Spleen (tissue), 11 donors: ENCODE results near the gene RAB4A. TPM values are rescaled to one million over a fixed set of nuclear protein-coding genes. Genes with fewer than 3 reads are reported as not detected.
"Not testable (repeated sequence)": the region's sequence is repeated elsewhere in the genome, so short reads cannot be mapped to it uniquely, and the experiment has no call there.

Experiments
- DNase-seq: peaks from one replicate; pipeline ENCODE4 v3.0.0-alpha.2; 2020
- H3K27ac ChIP-seq, 8 donors: fragments of 200-600 bp; sonication (generic) in 7 of 8; 1 replicate in 4 of 8; 2 replicates in 4 of 8; pipeline versions ENCODE4 v1.5.0 to v1.8.0; 2016 to 2021; ENCODE audit warnings: inconsistent platforms in 4 of 8, mild to moderate bottlenecking in 4 of 8, moderate library complexity in 1 of 8
- H3K27me3 ChIP-seq, 7 donors: fragments of 200-600 bp; sonication (generic) in 6 of 7; replicated peaks in 1 of 7; 1 replicate in 4 of 7; 2 replicates in 3 of 7; pipeline versions ENCODE4 v1.5.0 to v1.8.0; 2016 to 2021; ENCODE audit warnings: inconsistent platforms in 3 of 7, mild to moderate bottlenecking in 1 of 7
- H3K36me3 ChIP-seq, 6 donors: fragments of 200-600 bp; sonication (generic) in 5 of 6; 1 replicate in 4 of 6; 2 replicates in 2 of 6; pipeline versions ENCODE4 v1.5.0 to v1.8.0; 2016 to 2021; ENCODE audit warnings: inconsistent platforms in 2 of 6
- H3K4me1 ChIP-seq, 6 donors: fragments of 200-600 bp; sonication (generic) in 5 of 6; 1 replicate in 3 of 6; 2 replicates in 3 of 6; pipeline versions ENCODE4 v1.5.0 to v1.8.0; 2016 to 2021; ENCODE audit warnings: inconsistent platforms in 3 of 6
- H3K4me3 ChIP-seq, 8 donors: fragments of 200-600 bp; sonication (generic) in 7 of 8; 1 replicate in 4 of 8; 2 replicates in 4 of 8; pipeline versions ENCODE4 v1.5.0 to v1.8.0; 2016 to 2021; ENCODE audit warnings: inconsistent platforms in 4 of 8, mild to moderate bottlenecking in 4 of 8, moderate library complexity in 2 of 8
- H3K9me3 ChIP-seq, 8 donors: fragments of 200-600 bp; sonication (generic) in 7 of 8; 1 replicate in 4 of 8; 2 replicates in 4 of 8; pipeline versions ENCODE4 v1.5.0 to v1.8.0; 2016 to 2021; ENCODE audit warnings: inconsistent platforms in 4 of 8
- CTCF ChIP-seq, 11 experiments: fragments of 200-600 bp in 7 of 11; fragments of 450-650 bp in 4 of 11; sonication (generic) in 4 of 11; IDR thresholded peaks in 8 of 11; conservative IDR thresholded peaks in 3 of 11; 1 replicate in 7 of 11; 2 replicates in 4 of 11; pipeline versions ENCODE4 v1.4.0 to v1.8.0; 2016 to 2021; ENCODE audit warnings: antibody characterized with exemption in 11 of 11, inconsistent platforms in 4 of 11, mild to moderate bottlenecking in 1 of 11
- POLR2A ChIP-seq, 3 donors: fragments of 450-650 bp; IDR thresholded peaks; one replicate each; pipeline ENCODE4 v1.5.1; 2017; ENCODE audit warnings: antibody characterized with exemption in 3 of 3, mild to moderate bottlenecking in 1 of 3
- POLR2AphosphoS5 ChIP-seq, 3 donors: sonication (generic); formaldehyde crosslinking; IDR thresholded peaks; one replicate each; pipeline ENCODE4 v1.5.1; 2017; ENCODE audit warnings: antibody characterized with exemption in 3 of 3
- WGBS, 5 donors: extraction: QIAGEN DNeasy Blood & Tissue Kit in 3 of 5; methylation state at CpG; one replicate each; pipeline versions ENCODE4 v1.1.5 to v1.1.7; 2013 to 2018; 5-methylcytosine and 5-hydroxymethylcytosine counted together
- intact Hi-C: fragments of 100-400 bp; cut with DNase I; formaldehyde crosslinking; loops from one replicate; pipeline ENCODE4 v1.15.0; 2023; ENCODE audit warnings: low total_unique reads
- polyA plus RNA-seq, 3 donors: library from polyadenylated mRNA; stranded (reverse); fragments of 200-250 nt; gene quantifications; one replicate each; pipeline ENCODE4 v1.2.1, GENCODE V29; 2013
- total RNA-seq, 7 donors: library from RNA; depleted of rRNA in 3 of 7; stranded (reverse); fragments of >200 nt in 3 of 7; fragmentation: NEBNext Ultra II Directional in 4 of 7; extraction: Animal tissue kit (Norgen Biotek cat#: 25700) in 4 of 7; gene quantifications; one replicate each; pipeline versions ENCODE4 v1.1.0 to v1.2.1, GENCODE V29; 2016 to 2021
- donor health status: healthy with polysubstance abuse.
- donor health status: DM: no; HTN: no; CAD: no; lungs with moderate emphysema.
- donor health status: DM: no; HTN: no; CAD: no.
- donor health status: Bipolar disorder and iron deficiency.
- donor health status: healthy.
- donor health status: DM: no; HTN: no; CAD: no.
- donor health status: DM: yes; HTN: yes; CAD: no.

Gene RAB4A
- total and polyA plus RNA-seq, 10 donors, result 19.7 to 49.8 (median 27.0) TPM

GRCh38 chr1:229285440-229285839 is 14.5 kb downstream of the RAB4A start:
- Histone ChIP-seq H3K9me3 (no peaks in the 10 kb centered on the region), H3K4me3 (no peak overlapping the region), H3K27me3 (no peaks in the 10 kb centered on the region), H3K4me1 (peaks cover 0 to 31% (median 9%) of the 10 kb centered on the region in 6 donors), H3K36me3 (peaks cover 0 to 30% (median 3%) of the 10 kb centered on the region in 6 donors), H3K27ac (no peak overlapping the region)
- no peak for DNase-seq
- 67 to 87% (median 74%) methylated on average over 2 of the region's 2 CpGs for WGBS, 5 donors
- TF ChIP-seq POLR2A (IDR thresholded peaks at IDR 0.05) (no peak), CTCF (IDR thresholded peaks at IDR 0.05 in 8 of 11, conservative IDR thresholded peaks at IDR 0.05 in 3 of 11) (no peak), POLR2AphosphoS5 (IDR thresholded peaks at IDR 0.05) (no peak)
- intact Hi-C loops, result loop anchor here (10.0 kb wide), 1 partner anchor 169 kb away; no protein-coding TSS in a partner anchor

GRCh38 chr1:229286099-229286766 is 15.3 kb downstream of the RAB4A start:
- H3K36me3 ChIP-seq, result peaks cover 0 to 38% (median 10%) of the 10 kb centered on the region in 6 donors
- no peak overlapping the region for H3K4me3 ChIP-seq
- TF ChIP-seq POLR2AphosphoS5 (IDR thresholded peaks at IDR 0.05) (no peak), POLR2A (IDR thresholded peaks at IDR 0.05) (no peak), CTCF (IDR thresholded peaks at IDR 0.05 in 8 of 11, conservative IDR thresholded peaks at IDR 0.05 in 3 of 11) (no peak)
- no peak overlapping the region for H3K27ac ChIP-seq
- peaks cover 0 to 23% (median 8%) of the 10 kb centered on the region in 6 donors for H3K4me1 ChIP-seq
- no peaks in the 10 kb centered on the region for H3K27me3 ChIP-seq
- intact Hi-C loops, result loop anchor here (10.0 kb wide), 1 partner anchor 169 kb away; no protein-coding TSS in a partner anchor
- no peaks in the 10 kb centered on the region for H3K9me3 ChIP-seq
- WGBS, 5 donors, result 56 to 71% (median 65%) methylated on average over 2 of the region's 2 CpGs
- DNase-seq, result no peak

- Histone ChIP-seq H3K4me1 (peaks cover 0 to 20% (median 7%) of the 10 kb centered on the region in 6 donors), H3K9me3 (peaks cover 0 to 3% (median 0%) of the 10 kb centered on the region in 8 donors), H3K27me3 (no peaks in the 10 kb centered on the region), H3K4me3 (no peak overlapping the region), H3K27ac (no peak overlapping the region), H3K36me3 (peaks cover 0 to 43% (median 12%) of the 10 kb centered on the region in 6 donors)
- intact Hi-C loops, result loop anchor here (10.0 kb wide), 1 partner anchor 168 kb away; no protein-coding TSS in a partner anchor
- TF ChIP-seq CTCF (IDR thresholded peaks at IDR 0.05 in 8 of 11, conservative IDR thresholded peaks at IDR 0.05 in 3 of 11) (no peak), POLR2A (IDR thresholded peaks at IDR 0.05) (no peak), POLR2AphosphoS5 (IDR thresholded peaks at IDR 0.05) (no peak)
- 88 to 95% (median 91%) methylated on average over 1 of the region's 1 CpG for WGBS, 5 donors
- DNase-seq, result no peak
Measured at GRCh38 chr1:229287267-229287666, 16.4 kb downstream of the RAB4A start.

- Histone ChIP-seq H3K9me3 (peaks cover 0 to 3% (median 0%) of the 10 kb centered on the region in 8 donors), H3K27ac (no peak overlapping the region), H3K36me3 (peaks cover 0 to 47% (median 12%) of the 10 kb centered on the region in 6 donors), H3K4me3 (no peak overlapping the region), H3K27me3 (no peaks in the 10 kb centered on the region), H3K4me1 (peaks cover 0 to 20% (median 7%) of the 10 kb centered on the region in 6 donors)
- TF ChIP-seq POLR2A (IDR thresholded peaks at IDR 0.05) (no peak), CTCF (IDR thresholded peaks at IDR 0.05 in 8 of 11, conservative IDR thresholded peaks at IDR 0.05 in 3 of 11) (no peak), POLR2AphosphoS5 (IDR thresholded peaks at IDR 0.05) (no peak)
- intact Hi-C loops, result loop anchor here (10.0 kb wide), 1 partner anchor 166 kb away; no protein-coding TSS in a partner anchor
- DNase-seq, result no peak
- 75 to 94% (median 82%) methylated on average over 1 of the region's 1 CpG for WGBS, 5 donors
Measured at GRCh38 chr1:229288516-229288915, 17.6 kb downstream of the RAB4A start.

GRCh38 chr1:229291686-229292085 is 20.8 kb downstream of the RAB4A start:
- H3K27me3 ChIP-seq, H3K4me1 ChIP-seq, H3K27ac ChIP-seq, H3K9me3 ChIP-seq, H3K4me3 ChIP-seq, DNase-seq, intact Hi-C loops: not testable (repeated sequence)
- peaks cover 0 to 64% (median 12%) of the 10 kb centered on the region in 6 donors for H3K36me3 ChIP-seq
- 94 to 100% (median 99%) methylated on average over 3 to 4 of the region's 4 CpGs for WGBS, 5 donors
